ENCODE measurements around the gene FSTL5.

DNA sequence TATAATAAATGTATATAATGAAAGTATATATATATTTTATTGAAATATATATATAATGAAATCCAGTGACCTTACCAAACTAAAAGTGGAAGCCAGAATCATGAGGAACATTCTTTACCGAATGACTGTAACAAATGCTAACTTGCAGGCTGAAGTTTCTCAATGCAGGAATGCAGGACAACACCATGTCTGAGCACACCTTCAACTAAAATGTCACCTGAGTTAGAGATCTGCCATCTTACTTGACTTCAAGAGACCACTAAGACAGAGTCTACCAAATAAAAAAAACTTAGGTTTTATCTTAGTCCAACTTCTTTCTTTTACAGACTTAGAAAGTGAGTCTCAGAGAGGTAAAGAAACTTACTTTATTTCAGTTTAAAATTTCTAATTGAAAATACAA is 176.2 kb downstream of the FSTL5 start:
- no peak for TF ChIP-seq POLR2A (IDR thresholded peaks at IDR 0.05)
- TF ChIP-seq, protein P1, sequence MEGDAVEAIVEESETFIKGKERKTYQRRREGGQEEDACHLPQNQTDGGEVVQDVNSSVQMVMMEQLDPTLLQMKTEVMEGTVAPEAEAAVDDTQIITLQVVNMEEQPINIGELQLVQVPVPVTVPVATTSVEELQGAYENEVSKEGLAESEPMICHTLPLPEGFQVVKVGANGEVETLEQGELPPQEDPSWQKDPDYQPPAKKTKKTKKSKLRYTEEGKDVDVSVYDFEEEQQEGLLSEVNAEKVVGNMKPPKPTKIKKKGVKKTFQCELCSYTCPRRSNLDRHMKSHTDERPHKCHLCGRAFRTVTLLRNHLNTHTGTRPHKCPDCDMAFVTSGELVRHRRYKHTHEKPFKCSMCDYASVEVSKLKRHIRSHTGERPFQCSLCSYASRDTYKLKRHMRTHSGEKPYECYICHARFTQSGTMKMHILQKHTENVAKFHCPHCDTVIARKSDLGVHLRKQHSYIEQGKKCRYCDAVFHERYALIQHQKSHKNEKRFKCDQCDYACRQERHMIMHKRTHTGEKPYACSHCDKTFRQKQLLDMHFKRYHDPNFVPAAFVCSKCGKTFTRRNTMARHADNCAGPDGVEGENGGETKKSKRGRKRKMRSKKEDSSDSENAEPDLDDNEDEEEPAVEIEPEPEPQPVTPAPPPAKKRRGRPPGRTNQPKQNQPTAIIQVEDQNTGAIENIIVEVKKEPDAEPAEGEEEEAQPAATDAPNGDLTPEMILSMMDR (IDR thresholded peaks at IDR 0.05 in 4 of 5, conservative IDR thresholded peaks at IDR 0.05 in 1 of 5): no peak
